GM12874 (cell line): ENCODE data around the gene ZBTB8A.

Experiments used
- TF ChIP-seq, protein P1 (sequence below): IDR thresholded peaks from 2 replicates; pipeline ENCODE4 v1.5.1; 2011; ENCODE audit warnings: low read depth, mild to moderate bottlenecking, control low read depth, low read length, moderate library complexity; ENCODE audit not compliant: insufficient read depth

Gene ZBTB8A

DNA sequence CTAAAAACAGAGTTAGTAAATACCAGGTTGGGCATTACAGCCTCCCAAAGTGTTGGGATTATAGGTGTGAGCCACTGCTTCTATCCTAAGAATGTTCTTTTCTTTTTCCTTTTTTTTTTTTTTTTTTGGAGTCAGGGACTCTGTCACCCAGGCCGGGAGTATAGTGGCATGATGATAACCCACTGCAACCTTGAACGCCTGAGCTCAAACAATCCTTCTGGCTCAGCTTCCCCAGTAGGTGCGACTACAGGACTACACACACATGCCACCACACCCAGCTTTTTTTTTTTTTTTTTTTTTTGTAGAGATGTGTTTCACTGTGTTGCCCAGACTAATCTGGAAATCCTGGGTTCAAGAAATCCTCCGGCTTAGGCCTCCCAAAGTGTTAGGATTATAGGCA, 105.2 kb downstream of the ZBTB8A start:
- TF ChIP-seq, protein P1, sequence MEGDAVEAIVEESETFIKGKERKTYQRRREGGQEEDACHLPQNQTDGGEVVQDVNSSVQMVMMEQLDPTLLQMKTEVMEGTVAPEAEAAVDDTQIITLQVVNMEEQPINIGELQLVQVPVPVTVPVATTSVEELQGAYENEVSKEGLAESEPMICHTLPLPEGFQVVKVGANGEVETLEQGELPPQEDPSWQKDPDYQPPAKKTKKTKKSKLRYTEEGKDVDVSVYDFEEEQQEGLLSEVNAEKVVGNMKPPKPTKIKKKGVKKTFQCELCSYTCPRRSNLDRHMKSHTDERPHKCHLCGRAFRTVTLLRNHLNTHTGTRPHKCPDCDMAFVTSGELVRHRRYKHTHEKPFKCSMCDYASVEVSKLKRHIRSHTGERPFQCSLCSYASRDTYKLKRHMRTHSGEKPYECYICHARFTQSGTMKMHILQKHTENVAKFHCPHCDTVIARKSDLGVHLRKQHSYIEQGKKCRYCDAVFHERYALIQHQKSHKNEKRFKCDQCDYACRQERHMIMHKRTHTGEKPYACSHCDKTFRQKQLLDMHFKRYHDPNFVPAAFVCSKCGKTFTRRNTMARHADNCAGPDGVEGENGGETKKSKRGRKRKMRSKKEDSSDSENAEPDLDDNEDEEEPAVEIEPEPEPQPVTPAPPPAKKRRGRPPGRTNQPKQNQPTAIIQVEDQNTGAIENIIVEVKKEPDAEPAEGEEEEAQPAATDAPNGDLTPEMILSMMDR = no peak

DNA sequence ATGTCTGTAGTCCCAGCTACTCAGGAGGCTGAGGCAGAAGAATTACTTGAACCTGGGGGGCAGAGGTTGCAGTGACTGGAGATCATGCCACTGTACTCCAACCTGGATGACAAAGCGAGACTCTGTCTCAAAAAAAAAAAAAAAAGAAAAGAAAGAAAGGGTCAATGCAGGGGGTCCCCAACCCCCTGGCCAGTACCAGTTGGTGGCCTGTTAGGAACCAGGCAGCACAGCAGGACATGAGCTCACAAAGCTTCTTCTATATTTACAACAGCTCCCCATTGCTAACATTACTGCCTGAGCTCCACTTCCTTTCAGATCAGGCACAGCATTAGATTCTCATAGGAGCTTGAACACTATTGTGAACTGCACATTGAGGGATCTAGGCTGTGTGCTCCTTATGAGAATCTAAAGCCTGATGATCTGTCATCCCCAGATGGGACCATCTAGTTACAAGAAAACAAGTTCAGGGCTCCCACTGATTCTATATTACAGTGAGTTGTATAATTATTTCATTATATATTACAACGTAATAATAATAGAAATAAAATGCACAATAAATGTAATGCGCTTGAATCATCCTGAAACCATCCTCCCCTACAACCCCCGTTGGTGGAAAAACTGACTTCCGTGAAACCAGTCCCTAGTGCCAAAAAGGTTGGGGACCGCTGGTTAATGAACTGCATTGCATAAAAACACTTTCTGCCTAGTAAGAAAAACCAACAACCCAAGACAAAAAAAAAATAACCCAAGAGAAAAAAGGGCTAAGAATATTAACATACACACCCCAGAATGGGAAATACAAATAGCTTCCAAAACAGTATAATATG, 108.3 kb downstream of the ZBTB8A start:
- TF ChIP-seq, protein P1 = no peak

DNA sequence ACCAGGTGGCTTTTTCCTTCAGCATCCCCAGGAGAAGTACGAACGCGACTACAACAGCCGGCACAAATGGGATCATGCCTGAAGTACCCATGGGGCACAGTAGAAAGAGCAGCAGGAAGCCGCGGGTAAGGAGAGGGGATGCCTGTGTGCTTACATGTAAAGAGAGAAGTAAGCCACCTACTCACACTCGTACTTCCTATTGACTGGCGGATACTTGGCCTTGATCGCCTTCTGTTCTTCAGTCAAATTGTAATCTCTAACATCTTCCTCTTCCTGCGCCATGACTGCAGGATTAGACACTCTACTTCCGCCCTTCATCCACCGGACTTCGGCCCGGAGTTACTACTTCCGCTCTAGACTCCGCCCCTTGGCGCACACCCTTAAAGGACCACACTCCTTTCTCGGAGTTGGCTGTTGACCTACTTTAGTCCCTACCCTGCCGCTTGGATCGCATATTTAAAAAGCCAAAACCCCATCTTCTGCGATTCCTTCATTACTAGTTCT, 111.1 kb downstream of the ZBTB8A start, which contains the start of gene ZBTB8OS:
Gene ZBTB8OS, minus strand, starts transcription at position 303 of the 504 bp plus-strand sequence. Its CDS starts 21 bp downstream, at position 282.
- TF ChIP-seq, protein P1 = no peak

DNA sequence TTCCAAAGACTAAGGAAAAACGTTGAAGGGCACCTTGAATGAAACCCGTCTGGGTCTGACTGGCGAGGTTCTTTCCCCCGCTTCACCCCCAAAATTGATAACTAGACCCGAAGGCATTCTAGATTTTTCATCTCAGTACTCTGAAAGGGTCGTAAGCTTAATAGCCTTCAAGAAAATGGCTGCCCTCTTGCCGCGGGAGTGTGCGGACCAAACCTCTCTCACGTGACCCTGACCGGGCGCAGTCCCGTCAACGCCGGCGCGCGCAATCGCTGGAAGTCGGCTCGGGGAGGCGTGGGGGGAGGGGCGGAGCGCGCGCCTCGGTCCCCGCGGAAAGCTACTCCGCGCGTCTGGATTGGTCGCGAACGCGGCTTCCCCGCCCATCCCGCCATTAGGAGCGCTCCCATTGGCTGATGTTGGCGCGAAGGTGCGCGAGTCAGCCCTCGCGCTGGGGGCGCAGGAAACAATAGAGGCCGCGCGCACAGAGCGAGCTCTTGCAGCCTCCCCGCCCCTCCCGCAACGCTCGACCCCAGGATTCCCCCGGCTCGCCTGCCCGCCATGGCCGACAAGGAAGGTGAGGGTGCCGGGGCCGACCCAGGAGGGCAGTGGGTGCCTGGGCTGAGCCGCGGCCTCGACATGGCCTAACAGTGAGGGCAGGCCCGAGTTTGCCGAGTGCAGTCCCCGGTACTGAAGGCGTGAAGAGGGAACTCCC, 111.7 kb downstream of the ZBTB8A start, which contains the start of gene RBBP4:
Gene RBBP4, plus strand, starts transcription at position 457 of the 709 bp plus-strand sequence. Its CDS starts 99 bp downstream, at position 556.
- TF ChIP-seq, protein P1 = no peak

DNA sequence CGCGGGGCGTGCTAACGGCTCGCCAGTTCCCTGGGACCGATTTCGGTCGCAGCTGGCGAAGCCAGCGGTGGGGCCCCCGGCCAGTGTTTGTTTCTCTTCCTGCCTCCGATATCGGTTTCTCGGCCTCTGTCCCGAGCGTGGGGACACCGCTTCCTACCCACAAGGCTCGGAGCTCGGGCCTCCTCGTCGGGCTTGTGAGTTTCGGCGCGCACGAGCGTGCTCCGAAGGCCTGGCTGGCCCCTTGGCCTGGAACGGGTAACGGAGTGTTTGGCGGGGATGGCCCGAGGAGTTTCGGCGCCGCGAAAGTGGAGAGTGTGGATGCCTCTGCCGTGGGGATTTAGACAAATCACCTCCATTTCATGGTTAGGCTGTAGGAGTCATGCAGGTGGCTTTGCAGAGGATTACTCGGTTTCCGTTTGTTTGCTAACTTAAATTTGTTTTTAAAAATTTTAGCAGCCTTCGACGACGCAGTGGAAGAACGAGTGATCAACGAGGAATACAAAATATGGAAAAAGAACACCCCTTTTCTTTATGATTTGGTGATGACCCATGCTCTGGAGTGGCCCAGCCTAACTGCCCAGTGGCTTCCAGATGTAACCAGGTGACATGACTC, 112.3 kb downstream of the ZBTB8A start:
- TF ChIP-seq, protein P1 = no peak

DNA sequence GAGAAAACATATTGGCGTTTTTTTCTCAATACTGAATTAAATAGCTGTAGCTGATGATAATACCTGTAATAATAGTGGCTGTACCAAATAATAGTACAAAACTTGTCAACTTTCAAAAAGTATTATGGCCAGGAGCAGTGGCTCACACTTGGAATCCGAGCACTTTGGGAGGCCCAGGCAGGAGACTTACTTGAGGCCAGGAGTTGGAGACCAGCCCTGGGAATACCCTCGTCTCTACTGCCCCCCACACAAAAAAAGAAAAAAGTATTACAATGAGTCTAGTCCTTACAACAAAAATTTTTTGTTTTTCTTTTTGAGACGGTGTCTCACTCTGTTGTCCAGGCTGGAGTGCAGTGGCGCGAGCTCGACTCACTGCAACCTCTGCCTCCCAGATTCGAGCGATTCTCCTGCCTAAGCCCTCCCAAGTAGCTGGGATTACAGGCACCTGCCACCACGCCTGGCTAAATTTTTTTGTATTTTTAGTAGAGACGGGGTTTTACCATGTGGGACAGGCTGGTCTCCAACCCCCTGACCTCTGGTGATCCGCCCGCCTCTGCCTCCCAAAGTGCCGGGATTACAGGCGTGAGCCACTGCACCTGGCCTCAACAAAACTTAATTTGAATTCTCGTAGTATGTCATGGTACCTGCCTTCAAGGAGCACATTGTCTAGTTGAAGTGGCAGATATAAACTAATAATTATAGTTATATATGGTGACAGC, 113.2 kb downstream of the ZBTB8A start:
- TF ChIP-seq, protein P1 = no peak
